CD4-positive, alpha-beta memory T cell (primary cell): ENCODE data around the gene ZNF343. TPM values are rescaled to one million over a fixed set of nuclear protein-coding genes. Genes with fewer than 3 reads are reported as not detected.

Experiments
- CTCF ChIA-PET: fragments of 350-600 bp; sonication (Branson Sonifier 250); formaldehyde crosslinking; loops from one replicate; lab custom pipeline; 2021; ENCODE audit warnings: inconsistent platforms; ENCODE audit not compliant: partially characterized antibody; lab: Charles Lee
- POLR2A ChIA-PET: fragments of 350-600 bp; sonication (Branson Sonifier 250); formaldehyde crosslinking; loops from one replicate; lab custom pipeline; 2021; ENCODE audit not compliant: partially characterized antibody; lab: Charles Lee
- DNase-seq, 5 donors: peaks; one replicate each; pipeline versions ENCODE4 v3.0.0 to v3.0.0-alpha.2; 2020 to 2022; ENCODE audit warnings: mixed read lengths in 1 of 5
- H3K27ac ChIP-seq: one replicate; pipeline ENCODE4 v1.7.0; 2013; ENCODE audit warnings: low read depth, low read length
- H3K27me3 ChIP-seq: 2 replicates; pipeline ENCODE4 v1.7.0; 2013; ENCODE audit warnings: mild to moderate bottlenecking, low read length, moderate library complexity; ENCODE audit not compliant: insufficient read depth
- H3K36me3 ChIP-seq: 2 replicates; pipeline ENCODE4 v1.7.0; 2013; ENCODE audit warnings: mild to moderate bottlenecking, low read length, moderate library complexity; ENCODE audit not compliant: insufficient read depth
- H3K4me1 ChIP-seq: 2 replicates; pipeline ENCODE4 v1.7.0; 2013; ENCODE audit warnings: mild to moderate bottlenecking, low read length, moderate library complexity; ENCODE audit not compliant: insufficient read depth
- H3K4me3 ChIP-seq, 2 donors: one replicate each; pipeline ENCODE4 v1.7.0; 2013; ENCODE audit warnings: low read length in 2 of 2, mild to moderate bottlenecking in 1 of 2
- H3K9me3 ChIP-seq, 2 donors: one replicate each; pipeline ENCODE4 v1.7.0; 2013; ENCODE audit warnings: low read length in 2 of 2, control low read depth in 1 of 2; ENCODE audit not compliant: control insufficient read depth in 1 of 2
- H3K27ac Mint-ChIP-seq, 7 donors: one replicate each; pipeline ENCODE4 v1.8.0; 2020 to 2021; ENCODE audit warnings: mixed read lengths in 7 of 7, mild to moderate bottlenecking in 6 of 7, inconsistent platforms in 3 of 7, moderate library complexity in 3 of 7
- H3K27me3 Mint-ChIP-seq, 2 donors: one replicate each; pipeline ENCODE4 v1.8.0; 2020 to 2021; ENCODE audit warnings: mixed read lengths in 2 of 2
- H3K36me3 Mint-ChIP-seq, 2 donors: one replicate each; pipeline ENCODE4 v1.8.0; 2020 to 2021; ENCODE audit warnings: mixed read lengths in 2 of 2, inconsistent platforms in 1 of 2, mild to moderate bottlenecking in 1 of 2
- H3K4me1 Mint-ChIP-seq, 4 donors: one replicate each; pipeline ENCODE4 v1.8.0; 2020 to 2021; ENCODE audit warnings: mixed read lengths in 4 of 4, mild to moderate bottlenecking in 1 of 4
- H3K4me3 Mint-ChIP-seq, 8 donors: one replicate each; pipeline ENCODE4 v1.8.0; 2020 to 2021; ENCODE audit warnings: mixed read lengths in 8 of 8, mild to moderate bottlenecking in 7 of 8, moderate library complexity in 6 of 8, inconsistent platforms in 3 of 8
- H3K9me3 Mint-ChIP-seq, 8 donors: one replicate each; pipeline ENCODE4 v1.8.0; 2020 to 2021; ENCODE audit warnings: mixed read lengths in 8 of 8, mild to moderate bottlenecking in 5 of 8, inconsistent platforms in 3 of 8, moderate library complexity in 1 of 8
- intact Hi-C: fragments of 100-400 bp; cut with micrococcal nuclease; formaldehyde crosslinking; loops from one replicate; pipeline ENCODE4 v1.15.1; 2023
- polyA plus RNA-seq, 2 donors: library from polyadenylated mRNA; unstranded; fragments of 300-500 nt; fragmentation: Illumina TruSeq; gene quantifications; one replicate each; pipeline ENCODE4 v1.2.3, GENCODE V29; 2021
- total RNA-seq, 2 experiments: library from RNA; stranded (reverse); gene quantifications; one replicate each; pipeline ENCODE4 v1.2.3, GENCODE V29; 2021

The ZNF343 gene
- total RNA-seq (10 to 100 TPM; 11.8 to 12.0 TPM), polyA plus RNA-seq (1 to 10 TPM; 2.5 to 6.1 TPM)

- H3K9me3 Mint-ChIP-seq, result no peaks in the 10 kb centered on the region
- peaks cover 15% of the 10 kb centered on the region for H3K4me1 ChIP-seq
- no peaks in the 10 kb centered on the region for H3K36me3 ChIP-seq
- no peaks in the 10 kb centered on the region for H3K9me3 ChIP-seq
- H3K27ac Mint-ChIP-seq, result peak within 1 kb of the TSS; percentile 92 to 99 (median 96)
- peaks cover 6% of the 10 kb centered on the region in 2 donors for H3K36me3 Mint-ChIP-seq
- peak within 1 kb of the TSS; percentile 98 to 100 (median 100) for H3K4me3 Mint-ChIP-seq
- ChIA-PET CTCF (interaction anchor here (9.6 kb wide), 1 partner anchor 13 kb away, joined by 117 read pairs; no protein-coding TSS in a partner anchor), POLR2A (interaction anchor here (0.8 to 3.7 kb wide), 8 partner anchors 11 to 406 kb away, joined by 3 to 36 read pairs (median 4); partner anchors contain the start of genes NOP56 and SNRPB)
- peak within 1 kb of the TSS; percentile 62 for H3K27ac ChIP-seq
- peaks cover 10 to 22% (median 16%) of the 10 kb centered on the region in 4 donors for H3K4me1 Mint-ChIP-seq
- peak; percentile 81 to 84 (median 83) for DNase-seq
- peaks cover 8 to 14% of the 10 kb centered on the region in 2 donors for H3K27me3 Mint-ChIP-seq
- H3K4me3 ChIP-seq, result peak within 1 kb of the TSS; percentile 89 to 96
- peaks cover 6% of the 10 kb centered on the region for H3K27me3 ChIP-seq
- intact Hi-C loops, result loop anchor here (1.0 to 5.0 kb wide), 4 partner anchors 15 to 332 kb away; partner anchors contain the start of genes NOP56, PCED1A, SNRPB and VPS16
These were observed at the start of gene ZNF343 for GRCh38 chr20:2508631-2509467. Gene ZNF343, minus strand, starts transcription at chr20:2508915. Its CDS starts 15,020 bp downstream, at chr20:2493895.

- ChIA-PET POLR2A (no interaction called here), CTCF (no interaction called here)
- Histone ChIP-seq H3K36me3 (no peaks in the 10 kb centered on the region), H3K4me3 (no peak overlapping the region), H3K9me3 (no peaks in the 10 kb centered on the region), H3K27me3 (peaks cover 24% of the 10 kb centered on the region), H3K4me1 (no peaks in the 10 kb centered on the region), H3K27ac (no peak overlapping the region)
- peak overlapping the region in 4 of 8 donors; percentile 10 to 59 (median 55) for H3K4me3 Mint-ChIP-seq
- no peak for DNase-seq
- peaks cover 39 to 48% of the 10 kb centered on the region in 2 donors for H3K27me3 Mint-ChIP-seq
- intact Hi-C loops, result no loop called here
- peaks cover 0 to 4% of the 10 kb centered on the region in 2 donors for H3K36me3 Mint-ChIP-seq
- no peak overlapping the region for H3K27ac Mint-ChIP-seq
- no peaks in the 10 kb centered on the region for H3K9me3 Mint-ChIP-seq
- H3K4me1 Mint-ChIP-seq, result peaks cover 0 to 10% (median 3%) of the 10 kb centered on the region in 4 donors
These were observed 49.3 kb upstream of the ZNF343 start for GRCh38 chr20:2557873-2558580.

DNA sequence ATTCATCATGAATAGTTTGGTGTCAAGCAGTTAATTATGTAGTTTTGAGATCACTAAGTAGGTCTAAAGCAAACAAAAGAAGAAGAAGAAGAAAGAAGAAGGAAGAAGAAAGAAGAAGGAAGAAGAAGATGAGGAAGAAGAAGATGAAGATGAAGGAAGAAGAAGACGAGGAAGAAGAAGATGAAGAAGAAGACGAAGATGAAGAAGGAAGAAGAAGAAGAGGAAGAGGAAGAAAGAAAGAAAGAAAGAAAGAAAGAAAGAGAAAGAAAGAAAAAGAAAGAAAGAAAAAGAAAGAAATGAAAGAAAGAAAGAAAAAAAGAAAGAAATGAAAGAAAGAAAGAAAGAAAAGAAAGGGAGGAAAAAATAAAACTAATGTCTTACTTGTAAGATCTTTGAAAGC is 36.9 kb upstream of the ZNF343 start:
- H3K9me3 Mint-ChIP-seq, result no peaks in the 10 kb centered on the region
- no peak overlapping the region for H3K27ac Mint-ChIP-seq
- Histone ChIP-seq H3K27me3 (no peaks in the 10 kb centered on the region), H3K4me1 (no peaks in the 10 kb centered on the region), H3K4me3 (no peak overlapping the region), H3K36me3 (no peaks in the 10 kb centered on the region), H3K27ac (no peak overlapping the region), H3K9me3 (no peaks in the 10 kb centered on the region)
- H3K36me3 Mint-ChIP-seq, result no peaks in the 10 kb centered on the region
- no peak overlapping the region for H3K4me3 Mint-ChIP-seq
- intact Hi-C loops, result no loop called here
- H3K4me1 Mint-ChIP-seq, result no peaks in the 10 kb centered on the region
- POLR2A ChIA-PET, result no interaction called here
- peaks cover 14 to 29% of the 10 kb centered on the region in 2 donors for H3K27me3 Mint-ChIP-seq
- CTCF ChIA-PET, result interaction anchor here (1.2 kb wide), 1 partner anchor 23 kb away, joined by 3 read pairs; no protein-coding TSS in a partner anchor
- DNase-seq, result no peak

DNA sequence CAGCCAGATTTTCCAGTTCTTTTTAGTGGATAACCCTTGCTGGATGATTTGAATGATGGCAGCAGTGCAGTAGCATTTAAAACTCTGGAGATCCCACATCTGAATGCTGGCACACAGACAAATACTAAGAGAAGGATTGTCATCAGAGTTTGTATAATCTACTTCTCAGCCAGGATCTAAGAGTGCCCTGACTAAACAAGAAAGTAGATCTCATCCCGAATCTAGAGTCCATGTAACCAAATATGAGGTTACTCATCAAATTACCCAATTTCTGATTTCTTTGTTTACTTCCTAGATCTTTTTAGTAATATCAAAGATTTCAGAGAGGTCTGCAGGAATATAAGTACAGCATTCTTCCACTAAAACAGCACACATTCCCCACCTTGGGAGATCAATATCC is 35.5 kb upstream of the ZNF343 start:
- Mint-ChIP-seq H3K4me3 (no peak overlapping the region), H3K36me3 (no peaks in the 10 kb centered on the region), H3K9me3 (no peaks in the 10 kb centered on the region), H3K27me3 (peaks cover 17 to 25% of the 10 kb centered on the region in 2 donors), H3K27ac (no peak overlapping the region), H3K4me1 (no peaks in the 10 kb centered on the region)
- Histone ChIP-seq H3K36me3 (no peaks in the 10 kb centered on the region), H3K27me3 (no peaks in the 10 kb centered on the region), H3K9me3 (no peaks in the 10 kb centered on the region), H3K4me1 (no peaks in the 10 kb centered on the region), H3K27ac (no peak overlapping the region), H3K4me3 (no peak overlapping the region)
- CTCF ChIA-PET, result no interaction called here
- no peak for DNase-seq
- POLR2A ChIA-PET, result no interaction called here
- intact Hi-C loops, result no loop called here

DNA sequence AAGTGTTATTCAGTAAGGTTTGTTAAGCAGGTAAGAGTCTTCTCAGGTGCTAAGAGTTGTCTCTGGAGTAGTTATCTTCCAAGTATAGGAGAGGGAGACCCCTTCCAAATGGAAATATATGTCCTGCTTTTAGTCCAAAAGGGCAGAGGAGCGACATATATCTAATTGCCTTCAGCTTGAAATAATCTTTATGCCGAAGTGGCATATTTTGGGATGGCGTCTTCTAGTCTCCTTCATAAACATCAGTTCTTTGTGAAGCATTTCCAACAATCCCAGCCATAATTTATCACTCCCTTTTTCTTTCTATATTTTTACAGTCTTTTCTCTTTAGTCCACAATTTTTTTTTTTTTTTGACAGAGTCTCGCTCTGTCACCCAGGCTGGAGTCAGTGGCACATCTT is 33.6 kb upstream of the ZNF343 start:
- Mint-ChIP-seq H3K4me3 (no peak overlapping the region), H3K27ac (no peak overlapping the region), H3K4me1 (no peaks in the 10 kb centered on the region), H3K27me3 (peaks cover 28 to 30% of the 10 kb centered on the region in 2 donors), H3K9me3 (no peaks in the 10 kb centered on the region), H3K36me3 (no peaks in the 10 kb centered on the region)
- no peak overlapping the region for H3K4me3 ChIP-seq
- DNase-seq, result no peak
- ChIA-PET POLR2A (no interaction called here), CTCF (interaction anchor here (1.7 to 3.7 kb wide), 2 partner anchors 18 to 21 kb away, joined by 5 to 9 read pairs; no protein-coding TSS in a partner anchor)
- H3K4me1 ChIP-seq, result no peaks in the 10 kb centered on the region
- peaks cover 4% of the 10 kb centered on the region for H3K27me3 ChIP-seq
- H3K36me3 ChIP-seq, result no peaks in the 10 kb centered on the region
- H3K27ac ChIP-seq, result no peak overlapping the region
- intact Hi-C loops, result no loop called here
- no peaks in the 10 kb centered on the region for H3K9me3 ChIP-seq

- no peak overlapping the region for H3K4me3 Mint-ChIP-seq
- H3K27ac Mint-ChIP-seq, result no peak overlapping the region
- Histone ChIP-seq H3K4me1 (no peaks in the 10 kb centered on the region), H3K36me3 (no peaks in the 10 kb centered on the region), H3K27me3 (peaks cover 4% of the 10 kb centered on the region), H3K9me3 (no peaks in the 10 kb centered on the region), H3K4me3 (no peak overlapping the region), H3K27ac (no peak overlapping the region)
- no peaks in the 10 kb centered on the region for H3K4me1 Mint-ChIP-seq
- no peak for DNase-seq
- intact Hi-C loops, result no loop called here
- H3K9me3 Mint-ChIP-seq, result no peaks in the 10 kb centered on the region
- ChIA-PET CTCF (interaction anchor here (1.7 to 3.7 kb wide), 2 partner anchors 17 to 20 kb away, joined by 5 to 9 read pairs; no protein-coding TSS in a partner anchor), POLR2A (no interaction called here)
- peaks cover 30 to 31% of the 10 kb centered on the region in 2 donors for H3K27me3 Mint-ChIP-seq
- no peaks in the 10 kb centered on the region for H3K36me3 Mint-ChIP-seq
These were observed 33.2 kb upstream of the ZNF343 start for GRCh38 chr20:2541940-2542339.
